A172 (cell line): ENCODE results near the gene TMEM237. TPM values are rescaled to one million over a fixed set of nuclear protein-coding genes. Genes with fewer than 3 reads are reported as not detected.

Experiments
- total RNA-seq: library from RNA; depleted of rRNA; stranded (reverse); fragments of >200 nt; shearing (Covaris generic); gene quantifications from 2 replicates; pipeline ENCODE4 v1.2.3, GENCODE V29; 2014; rRNA removed

The TMEM237 gene
- total RNA-seq, 1 experiment from 2014 or later = 107 TPM

Other genes starting within 250 kb of the TMEM237 start
- gene TRAK2, start 192.0 kb downstream of the TMEM237 start, total RNA-seq = 32.6 and 33.0 TPM in 2 replicates
- 51.7 and 64.7 TPM in 2 replicates for gene STRADB, start 191.8 kb downstream of the TMEM237 start, total RNA-seq
- gene MPP4, start 55.1 kb upstream of the TMEM237 start, total RNA-seq = 6.8 and 8.0 TPM in 2 replicates
- 30.6 and 39.2 TPM in 2 replicates for gene ALS2, start 137.4 kb upstream of the TMEM237 start, total RNA-seq
- 0.19 TPM in 1 of 2 replicates, not detected in the other for gene CDK15, start 163.0 kb upstream of the TMEM237 start, total RNA-seq